Hepatocyte (in vitro differentiated cells): Measurements from ENCODE around the gene FBXO10. TPM values are rescaled to one million over a fixed set of nuclear protein-coding genes. Genes with fewer than 3 reads are reported as not detected.

Experiments used
- DNase-seq: peaks from one replicate; pipeline ENCODE4 v3.0.0-alpha.2; 2016; ENCODE audit warnings: low spot score
- H2AFZ ChIP-seq: fragments of 200-600 bp; sonication (generic); 2 replicates; pipeline ENCODE4 v1.6.0; 2016; ENCODE audit warnings: antibody characterized with exemption, mild to moderate bottlenecking
- H3K27ac ChIP-seq: fragments of 200-600 bp; sonication (generic); 2 replicates; pipeline ENCODE4 v1.5.1; 2016; ENCODE audit warnings: mild to moderate bottlenecking
- H3K27me3 ChIP-seq: fragments of 200-600 bp; sonication (generic); 2 replicates; pipeline ENCODE4 v1.6.1; 2016
- H3K36me3 ChIP-seq: fragments of 200-600 bp; sonication (generic); replicated peaks from 2 replicates; pipeline ENCODE4 v1.5.1; 2016; ENCODE audit warnings: low read depth; ENCODE audit not compliant: insufficient read depth
- H3K4me1 ChIP-seq: fragments of 200-600 bp; sonication (generic); 2 replicates; pipeline ENCODE4 v1.5.1; 2016; ENCODE audit warnings: mild to moderate bottlenecking, moderate library complexity; ENCODE audit not compliant: insufficient read depth
- H3K4me2 ChIP-seq: fragments of 200-600 bp; sonication (generic); 2 replicates; pipeline ENCODE4 v1.6.0; 2016
- H3K4me3 ChIP-seq: fragments of 200-600 bp; sonication (generic); 2 replicates; pipeline ENCODE4 v1.5.1; 2016; ENCODE audit warnings: mild to moderate bottlenecking
- H3K79me2 ChIP-seq: fragments of 200-600 bp; sonication (generic); 2 replicates; pipeline ENCODE4 v1.6.0; 2017; ENCODE audit warnings: mild to moderate bottlenecking
- H3K9me2 ChIP-seq: fragments of 200-600 bp; sonication (generic); replicated peaks from 2 replicates; pipeline ENCODE4 v1.6.0; 2017; ENCODE audit warnings: mild to moderate bottlenecking; ENCODE audit not compliant: insufficient read depth
- H3K9me3 ChIP-seq: fragments of 200-600 bp; sonication (generic); 2 replicates; pipeline ENCODE4 v1.5.1; 2016; ENCODE audit warnings: low read depth, mild to moderate bottlenecking
- H4K20me1 ChIP-seq: fragments of 200-600 bp; sonication (generic); 2 replicates; pipeline ENCODE4 v1.6.0; 2016; ENCODE audit warnings: mild to moderate bottlenecking; ENCODE audit not compliant: insufficient read depth, poor library complexity, severe bottlenecking
- EZH2 ChIP-seq: fragments of 200-600 bp; sonication (generic); IDR thresholded peaks from 2 replicates; pipeline ENCODE4 v1.6.1; 2016; ENCODE audit warnings: antibody characterized with exemption, mild to moderate bottlenecking, borderline replicate concordance
- EZH2phosphoT487 ChIP-seq: fragments of 200-600 bp; sonication (generic); IDR thresholded peaks from one replicate; pipeline ENCODE4 v1.6.1; 2018; ENCODE audit warnings: antibody characterized with exemption, mild to moderate bottlenecking, low read depth, moderate library complexity; ENCODE audit not compliant: unreplicated experiment, severe bottlenecking
- WGBS: methylation state at CpG from one replicate; pipeline ENCODE4 v1.1.6; 2016; ENCODE audit warnings: low lambda C conversion rate; ENCODE audit errors: missing lambda C conversion rate; 5-methylcytosine and 5-hydroxymethylcytosine counted together
- polyA plus RNA-seq: library from polyadenylated mRNA; unstranded; fragments of >200 nt; fragmentation: Nextera tagmentation; extraction: Ambion mirVana; gene quantifications from 2 replicates; pipeline ENCODE4 v1.2.1, GENCODE V29; 2016
- total RNA-seq: library from RNA; depleted of rRNA; stranded (reverse); fragments of >200 nt; gene quantifications from 2 replicates; pipeline ENCODE4 v1.2.3, GENCODE V29; 2014
- TF ChIP-seq, protein P1 (sequence below): fragments of 200-600 bp; sonication (generic); IDR thresholded peaks from 2 replicates; pipeline ENCODE4 v1.5.1; 2016; ENCODE audit warnings: antibody characterized with exemption, mild to moderate bottlenecking; ENCODE audit not compliant: poor library complexity

Gene FBXO10
- total and polyA plus RNA-seq, 2 experiments from 2014 or later = 7.4 to 12.5 TPM

DNA sequence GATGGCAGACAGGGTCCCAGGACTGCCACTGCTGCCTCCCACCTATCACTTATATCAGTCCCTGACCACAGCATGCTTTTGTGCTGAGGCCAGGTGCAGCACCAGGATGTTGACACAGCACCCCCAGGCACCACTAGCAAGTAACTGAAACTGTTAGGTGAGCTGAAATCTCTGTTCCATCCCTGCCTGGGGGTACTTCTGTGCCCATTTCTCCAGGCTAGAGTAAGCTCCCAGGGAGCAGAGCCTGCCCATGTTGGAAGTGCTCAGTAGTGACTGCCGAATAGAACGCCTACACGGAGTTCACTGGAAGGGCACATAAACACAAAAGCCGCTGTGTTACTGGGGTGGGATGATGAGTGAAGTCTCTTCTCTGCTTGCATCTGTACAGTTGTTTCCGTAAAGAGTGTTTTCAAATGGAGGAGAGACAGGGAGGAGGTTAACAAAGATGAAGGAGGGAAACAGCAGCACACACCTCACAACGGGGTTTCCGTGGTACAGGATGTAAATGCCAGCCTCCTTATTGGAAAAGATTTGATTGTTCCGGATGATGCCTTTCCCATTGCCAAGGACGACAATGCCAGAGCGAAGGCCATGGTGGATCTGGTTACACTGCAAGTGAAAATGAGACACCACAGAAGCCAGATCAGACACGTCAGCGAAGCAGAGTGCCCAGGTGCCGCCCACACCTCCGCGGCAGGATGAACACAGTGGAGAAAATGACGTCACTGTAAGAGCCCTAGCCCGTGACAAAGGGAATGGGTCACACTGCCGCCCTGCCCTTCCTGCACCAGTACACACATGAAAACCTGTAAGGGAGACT is 47.3 kb downstream of the FBXO10 start:
- no peak for TF ChIP-seq EZH2
- no peak for TF ChIP-seq EZH2phosphoT487
- TF ChIP-seq, protein P1, sequence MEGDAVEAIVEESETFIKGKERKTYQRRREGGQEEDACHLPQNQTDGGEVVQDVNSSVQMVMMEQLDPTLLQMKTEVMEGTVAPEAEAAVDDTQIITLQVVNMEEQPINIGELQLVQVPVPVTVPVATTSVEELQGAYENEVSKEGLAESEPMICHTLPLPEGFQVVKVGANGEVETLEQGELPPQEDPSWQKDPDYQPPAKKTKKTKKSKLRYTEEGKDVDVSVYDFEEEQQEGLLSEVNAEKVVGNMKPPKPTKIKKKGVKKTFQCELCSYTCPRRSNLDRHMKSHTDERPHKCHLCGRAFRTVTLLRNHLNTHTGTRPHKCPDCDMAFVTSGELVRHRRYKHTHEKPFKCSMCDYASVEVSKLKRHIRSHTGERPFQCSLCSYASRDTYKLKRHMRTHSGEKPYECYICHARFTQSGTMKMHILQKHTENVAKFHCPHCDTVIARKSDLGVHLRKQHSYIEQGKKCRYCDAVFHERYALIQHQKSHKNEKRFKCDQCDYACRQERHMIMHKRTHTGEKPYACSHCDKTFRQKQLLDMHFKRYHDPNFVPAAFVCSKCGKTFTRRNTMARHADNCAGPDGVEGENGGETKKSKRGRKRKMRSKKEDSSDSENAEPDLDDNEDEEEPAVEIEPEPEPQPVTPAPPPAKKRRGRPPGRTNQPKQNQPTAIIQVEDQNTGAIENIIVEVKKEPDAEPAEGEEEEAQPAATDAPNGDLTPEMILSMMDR = no peak
- no peak for DNase-seq
- WGBS = 96% methylated on average over 18 of the region's 18 CpGs
- Histone ChIP-seq H4K20me1 (no peaks in the 10 kb centered on the region), H3K4me3 (no peak overlapping the region), H3K27me3 (no peaks in the 10 kb centered on the region), H3K79me2 (no peaks in the 10 kb centered on the region), H3K9me2 (no peaks in the 10 kb centered on the region), H3K4me1 (no peaks in the 10 kb centered on the region), H3K36me3 (no peaks in the 10 kb centered on the region), H3K4me2 (no peak overlapping the region), H2AFZ (no peak overlapping the region), H3K27ac (no peak overlapping the region), H3K9me3 (no peaks in the 10 kb centered on the region)

DNA sequence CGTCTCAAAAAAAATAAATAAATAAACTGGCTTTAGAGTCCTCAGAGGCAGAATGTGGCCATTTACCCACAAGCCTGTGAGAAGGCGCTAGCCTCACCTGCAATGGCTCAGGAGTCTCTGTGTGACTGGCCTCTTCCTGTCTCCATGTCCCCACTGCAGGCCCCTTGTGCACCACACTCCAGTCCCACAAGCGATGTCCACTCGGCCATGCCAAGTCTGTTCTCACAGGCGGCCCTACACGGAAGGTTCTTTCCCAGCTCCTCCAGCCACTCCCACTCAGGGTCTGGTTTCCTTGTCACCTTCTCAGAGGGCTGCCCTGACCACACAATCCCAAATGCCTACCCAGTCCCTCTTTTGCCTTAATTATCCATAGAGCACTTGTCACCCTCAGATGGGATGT is 52.3 kb downstream of the FBXO10 start:
- Histone ChIP-seq H3K4me2 (no peak overlapping the region), H3K36me3 (no peaks in the 10 kb centered on the region), H3K4me3 (no peak overlapping the region), H3K79me2 (no peaks in the 10 kb centered on the region), H3K4me1 (no peaks in the 10 kb centered on the region), H4K20me1 (no peaks in the 10 kb centered on the region), H3K27me3 (no peaks in the 10 kb centered on the region), H3K9me2 (no peaks in the 10 kb centered on the region), H3K9me3 (no peaks in the 10 kb centered on the region), H3K27ac (no peak overlapping the region), H2AFZ (no peak overlapping the region)
- 98% methylated on average over 6 of the region's 6 CpGs for WGBS
- TF ChIP-seq EZH2 (no peak), EZH2phosphoT487 (no peak)
- TF ChIP-seq, protein P1 = no peak
- no peak for DNase-seq

DNA sequence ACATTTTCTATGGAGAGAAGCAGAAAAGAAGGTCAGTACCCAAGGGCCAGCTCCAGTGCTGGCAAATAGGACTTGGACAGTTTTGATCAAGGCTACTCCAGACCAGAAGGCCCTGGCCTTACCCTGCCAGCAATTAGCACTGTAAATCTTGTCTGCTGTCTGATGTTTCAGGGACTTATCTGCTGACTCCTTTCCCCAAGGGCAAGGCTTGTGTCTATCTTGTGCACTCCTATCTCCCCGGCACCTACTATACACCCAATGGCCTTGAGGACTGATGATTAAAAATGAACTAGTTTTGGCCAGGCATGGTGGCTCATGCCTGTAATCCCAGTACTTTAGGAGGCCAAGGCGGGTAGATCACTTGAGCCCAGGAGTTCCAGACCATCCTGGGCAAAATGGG is 53.2 kb downstream of the FBXO10 start:
- no peak for TF ChIP-seq EZH2
- H3K9me2 ChIP-seq = no peaks in the 10 kb centered on the region
- no peak overlapping the region for H3K27ac ChIP-seq
- no peak overlapping the region for H2AFZ ChIP-seq
- H3K4me3 ChIP-seq = no peak overlapping the region
- H3K4me2 ChIP-seq = no peak overlapping the region
- no peaks in the 10 kb centered on the region for H3K4me1 ChIP-seq
- no peaks in the 10 kb centered on the region for H3K36me3 ChIP-seq
- no peaks in the 10 kb centered on the region for H3K79me2 ChIP-seq
- no peaks in the 10 kb centered on the region for H4K20me1 ChIP-seq
- H3K9me3 ChIP-seq = no peaks in the 10 kb centered on the region
- DNase-seq = no peak
- WGBS = 98% methylated on average over 2 of the region's 2 CpGs
- no peaks in the 10 kb centered on the region for H3K27me3 ChIP-seq

DNA sequence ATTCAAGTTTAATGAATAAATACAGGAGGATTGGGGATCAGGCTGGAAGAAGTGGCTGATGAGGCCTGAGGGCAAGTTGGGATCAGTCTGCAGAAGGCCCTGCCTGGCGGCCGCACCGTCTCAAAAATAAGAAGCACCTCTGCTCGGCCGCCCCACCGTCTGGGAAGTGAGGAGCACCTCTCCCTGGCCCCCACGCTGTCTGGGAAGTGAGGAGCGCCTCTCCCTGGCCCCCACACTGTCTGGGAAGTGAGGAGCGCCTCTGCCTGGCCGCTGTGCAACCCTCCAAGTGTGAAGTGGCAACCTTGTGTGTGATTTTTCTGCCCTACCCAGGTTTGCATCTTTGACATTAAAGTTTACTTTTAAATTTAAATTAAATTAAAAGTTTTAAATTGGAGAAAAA is 55.1 kb downstream of the FBXO10 start:
- no peaks in the 10 kb centered on the region for H3K9me2 ChIP-seq
- H3K27me3 ChIP-seq = no peaks in the 10 kb centered on the region
- no peak overlapping the region for H2AFZ ChIP-seq
- 87% methylated on average over 10 of the region's 10 CpGs for WGBS
- H3K4me2 ChIP-seq = no peak overlapping the region
- no peaks in the 10 kb centered on the region for H3K79me2 ChIP-seq
- H3K4me1 ChIP-seq = no peaks in the 10 kb centered on the region
- no peak overlapping the region for H3K4me3 ChIP-seq
- H3K27ac ChIP-seq = no peak overlapping the region
- DNase-seq = no peak
- TF ChIP-seq, protein P1 = no peak
- TF ChIP-seq EZH2phosphoT487 (no peak), EZH2 (no peak)
- no peaks in the 10 kb centered on the region for H4K20me1 ChIP-seq
- no peaks in the 10 kb centered on the region for H3K9me3 ChIP-seq
- no peaks in the 10 kb centered on the region for H3K36me3 ChIP-seq
